Measurements from ENCODE around the gene METTL5.

The METTL5 gene

GRCh38 chr2:169781249-169782013 is 43.3 kb downstream of the METTL5 start:
- no peak overlapping the region for H3K4me3 Mint-ChIP-seq
- H3K4me1 Mint-ChIP-seq (ENCODE audit: low read depth) = no peaks in the 10 kb centered on the region

GRCh38 chr2:169778446-169778845 is 46.3 kb downstream of the METTL5 start:
- Mint-ChIP-seq H3K4me1 (ENCODE audit: low read depth) (peaks cover 2% of the 10 kb centered on the region), H3K27me3 (peaks cover 15% of the 10 kb centered on the region), H3K27ac (no peak overlapping the region), H3K36me3 (ENCODE audit: low read depth) (no peaks in the 10 kb centered on the region), H3K4me3 (no peak overlapping the region), H3K9me3 (no peaks in the 10 kb centered on the region)
- no peak for DNase-seq

More at GRCh38 chr2:169781249-169782013, 43.3 kb downstream of the METTL5 start:
- Mint-ChIP-seq H3K9me3 (no peaks in the 10 kb centered on the region), H3K36me3 (ENCODE audit: low read depth) (no peaks in the 10 kb centered on the region), H3K27ac (no peak overlapping the region), H3K27me3 (peaks cover 15% of the 10 kb centered on the region)
- no peak for DNase-seq

DNA sequence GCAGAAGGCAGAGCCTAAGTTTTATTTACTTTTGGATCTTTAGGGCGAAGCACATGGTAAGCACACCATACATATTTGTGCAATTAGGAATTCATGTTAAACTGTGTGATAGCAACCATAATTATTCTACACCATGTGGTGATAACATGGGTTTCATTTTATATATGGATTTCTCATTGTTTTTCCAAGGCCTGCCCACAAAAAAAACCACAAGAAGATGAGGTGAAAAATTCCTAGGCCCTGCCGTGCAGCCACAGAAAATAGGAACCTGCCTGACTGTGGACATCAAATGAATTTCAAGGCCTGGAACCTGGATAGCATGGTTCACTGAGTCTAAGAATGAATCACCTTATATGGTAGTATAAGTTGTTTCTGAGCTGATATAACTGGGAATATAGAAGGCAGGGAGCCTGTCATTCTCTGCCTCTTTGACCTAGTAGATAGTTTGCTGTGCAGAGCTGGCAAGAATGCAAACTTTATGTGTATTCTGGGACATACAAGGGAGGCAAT is 48.4 kb downstream of the METTL5 start:
- Mint-ChIP-seq H3K4me3 (no peak overlapping the region), H3K9me3 (no peaks in the 10 kb centered on the region), H3K27me3 (peaks cover 9% of the 10 kb centered on the region), H3K4me1 (ENCODE audit: low read depth) (peaks cover 2% of the 10 kb centered on the region), H3K27ac (no peak overlapping the region), H3K36me3 (ENCODE audit: low read depth) (no peaks in the 10 kb centered on the region)
- DNase-seq = no peak

DNA sequence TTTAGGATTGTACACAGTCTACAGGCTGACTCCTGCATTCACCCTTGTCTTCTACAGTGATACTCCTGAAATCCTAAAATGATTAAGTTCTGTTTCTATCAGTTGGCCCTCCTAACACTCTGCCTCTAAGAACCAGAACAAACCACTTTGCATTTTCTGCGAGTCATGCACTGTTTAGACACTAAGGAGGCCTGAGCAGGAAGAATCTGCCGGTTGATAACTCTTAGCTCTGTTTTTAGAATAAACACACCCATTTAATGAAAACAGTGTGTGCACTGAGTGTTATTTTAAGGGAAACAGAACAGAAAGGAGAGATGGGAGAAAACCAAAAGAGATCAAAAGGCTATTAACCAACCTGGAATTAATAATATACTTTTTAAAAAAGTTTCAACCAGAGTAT is 48.9 kb downstream of the METTL5 start:
- DNase-seq = no peak
- H3K36me3 Mint-ChIP-seq (ENCODE audit: low read depth) = no peaks in the 10 kb centered on the region
- H3K9me3 Mint-ChIP-seq = no peaks in the 10 kb centered on the region
- no peak overlapping the region for H3K27ac Mint-ChIP-seq
- peaks cover 2% of the 10 kb centered on the region for H3K4me1 Mint-ChIP-seq (ENCODE audit: low read depth)
- H3K27me3 Mint-ChIP-seq = peaks cover 8% of the 10 kb centered on the region
- no peak overlapping the region for H3K4me3 Mint-ChIP-seq

- Mint-ChIP-seq H3K4me3 (no peak overlapping the region), H3K9me3 (no peaks in the 10 kb centered on the region), H3K27me3 (peaks cover 10% of the 10 kb centered on the region), H3K27ac (no peak overlapping the region), H3K36me3 (ENCODE audit: low read depth) (no peaks in the 10 kb centered on the region), H3K4me1 (ENCODE audit: low read depth) (peaks cover 2% of the 10 kb centered on the region)
- DNase-seq = no peak
These were observed 49.4 kb downstream of the METTL5 start for GRCh38 chr2:169775354-169775753.

GRCh38 chr2:169772651-169773050 is 52.1 kb downstream of the METTL5 start:
- H3K4me1 Mint-ChIP-seq (ENCODE audit: low read depth) = peaks cover 12% of the 10 kb centered on the region
- H3K4me3 Mint-ChIP-seq = no peak overlapping the region
- H3K27me3 Mint-ChIP-seq = peaks cover 18% of the 10 kb centered on the region
- no peak for DNase-seq
- H3K36me3 Mint-ChIP-seq (ENCODE audit: low read depth) = no peaks in the 10 kb centered on the region
- H3K9me3 Mint-ChIP-seq = no peaks in the 10 kb centered on the region
- no peak overlapping the region for H3K27ac Mint-ChIP-seq

GRCh38 chr2:169771612-169772011 is 53.1 kb downstream of the METTL5 start:
- Mint-ChIP-seq H3K9me3 (no peaks in the 10 kb centered on the region), H3K27me3 (peaks cover 28% of the 10 kb centered on the region), H3K36me3 (ENCODE audit: low read depth) (no peaks in the 10 kb centered on the region), H3K4me3 (no peak overlapping the region), H3K4me1 (ENCODE audit: low read depth) (peaks cover 18% of the 10 kb centered on the region), H3K27ac (no peak overlapping the region)
- DNase-seq = no peak

GRCh38 chr2:169771021-169771420 is 53.7 kb downstream of the METTL5 start:
- Mint-ChIP-seq H3K4me3 (no peak overlapping the region), H3K27me3 (peaks cover 28% of the 10 kb centered on the region), H3K9me3 (no peaks in the 10 kb centered on the region)

GRCh38 chr2:169768262-169768995 is 56.3 kb downstream of the METTL5 start:
- no peak overlapping the region for H3K27ac Mint-ChIP-seq
- H3K9me3 Mint-ChIP-seq = no peaks in the 10 kb centered on the region
- peaks cover 28% of the 10 kb centered on the region for H3K27me3 Mint-ChIP-seq
- peak overlapping the region; percentile 66 for H3K4me3 Mint-ChIP-seq
- H3K36me3 Mint-ChIP-seq (ENCODE audit: low read depth) = no peaks in the 10 kb centered on the region
- peaks cover 16% of the 10 kb centered on the region for H3K4me1 Mint-ChIP-seq (ENCODE audit: low read depth)
- DNase-seq = peak; percentile 60

More at GRCh38 chr2:169771021-169771420, 53.7 kb downstream of the METTL5 start:
- Mint-ChIP-seq H3K27ac (no peak overlapping the region), H3K36me3 (ENCODE audit: low read depth) (no peaks in the 10 kb centered on the region), H3K4me1 (ENCODE audit: low read depth) (peaks cover 18% of the 10 kb centered on the region)
- DNase-seq = no peak

- peak overlapping the region; percentile 18 for H3K27ac Mint-ChIP-seq
These were observed 57.3 kb downstream of the METTL5 start for GRCh38 chr2:169767243-169767888.

DNA sequence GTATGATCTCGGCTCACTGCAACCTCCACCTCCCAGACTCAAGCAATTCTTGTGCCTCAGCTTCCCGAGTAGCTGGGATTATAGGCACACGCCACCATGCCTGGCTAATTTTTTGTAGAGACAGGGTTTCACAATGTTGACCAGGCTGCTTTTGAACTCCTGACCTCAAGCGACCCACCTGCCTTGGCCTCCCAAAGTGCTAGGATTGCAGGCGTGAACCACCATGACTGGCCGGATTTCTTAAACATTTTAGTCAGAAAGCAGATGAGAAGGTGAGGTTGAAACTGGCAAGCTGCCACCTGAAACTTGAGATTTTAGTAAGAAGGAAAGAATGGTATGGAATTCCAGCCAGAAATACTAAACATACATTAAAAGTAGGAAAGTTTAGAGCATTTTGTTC is 59.2 kb downstream of the METTL5 start:
- no peak for DNase-seq
- Mint-ChIP-seq H3K27me3 (peaks cover 25% of the 10 kb centered on the region), H3K4me3 (no peak overlapping the region), H3K4me1 (ENCODE audit: low read depth) (peaks cover 24% of the 10 kb centered on the region), H3K36me3 (ENCODE audit: low read depth) (no peaks in the 10 kb centered on the region), H3K9me3 (no peaks in the 10 kb centered on the region), H3K27ac (no peak overlapping the region)

More at GRCh38 chr2:169767243-169767888, 57.3 kb downstream of the METTL5 start:
- H3K9me3 Mint-ChIP-seq = no peaks in the 10 kb centered on the region
- H3K4me1 Mint-ChIP-seq (ENCODE audit: low read depth) = peaks cover 16% of the 10 kb centered on the region
- no peaks in the 10 kb centered on the region for H3K36me3 Mint-ChIP-seq (ENCODE audit: low read depth)
- H3K27me3 Mint-ChIP-seq = peaks cover 28% of the 10 kb centered on the region
- DNase-seq = peak; percentile 40
- H3K4me3 Mint-ChIP-seq = peak overlapping the region; percentile 66

DNA sequence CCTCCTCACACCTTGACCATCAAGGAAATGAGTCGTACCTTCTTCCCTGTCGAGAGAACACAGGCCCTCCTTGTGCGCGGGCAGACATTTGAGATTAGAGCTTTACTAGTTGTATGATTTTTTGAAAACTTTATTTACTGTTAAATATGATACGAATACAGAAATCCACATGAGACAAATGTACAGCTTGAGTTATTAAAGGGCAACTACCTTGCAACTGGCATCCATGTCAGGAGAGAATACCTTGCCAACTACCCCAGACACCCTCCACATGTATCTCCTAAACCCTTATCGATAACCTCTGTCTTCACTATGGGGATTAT is 62.8 kb downstream of the METTL5 start:
- H3K27ac Mint-ChIP-seq = no peak overlapping the region
- no peaks in the 10 kb centered on the region for H3K9me3 Mint-ChIP-seq
- peaks cover 2% of the 10 kb centered on the region for H3K27me3 Mint-ChIP-seq
- H3K4me3 Mint-ChIP-seq = no peak overlapping the region
- DNase-seq = no peak
- H3K36me3 Mint-ChIP-seq (ENCODE audit: low read depth) = no peaks in the 10 kb centered on the region
- peaks cover 7% of the 10 kb centered on the region for H3K4me1 Mint-ChIP-seq (ENCODE audit: low read depth)

Data from activated T-cell treated with anti-CD3 and anti-CD28 coated beads, Interleukin-2, amount 50 U/mL, for 24 hours (primary cell).